ENCODE results near the gene TLCD3B. TPM values are rescaled to one million over a fixed set of nuclear protein-coding genes. Genes with fewer than 3 reads are reported as not detected.
A peak's percentile ranks its signal among the peaks of the same experiment; 100 is the strongest.

The TLCD3B gene
- polyA plus RNA-seq (2013, experiment 1 of 2), result 3.1 TPM
- polyA plus RNA-seq (2013, experiment 2 of 2), result 2.7 TPM

- WGBS, 2 experiments (ENCODE audit: insufficient coverage in 2 of 2), result 1 to 2% methylated on average over 15 to 16 of the region's 27 CpGs
- no peak within 1 kb of the TSS for H3K27ac ChIP-seq (ENCODE audit: low read depth, low read length, severe bottlenecking)
- no peaks in the 10 kb centered on the region for H3K9me3 ChIP-seq (ENCODE audit: control insufficient read depth, low read length)
- H3K36me3 ChIP-seq (ENCODE audit: control insufficient read depth, insufficient read depth, low read length), result no peaks in the 10 kb centered on the region
- H3K4me1 ChIP-seq (ENCODE audit: control insufficient read depth, insufficient read depth, low read length, poor library complexity, severe bottlenecking), result peaks cover 15% of the 10 kb centered on the region
- peak within 1 kb of the TSS; percentile 21 for H3K4me3 ChIP-seq (ENCODE audit: extremely low read depth, insufficient read depth, low read length, poor library complexity, severe bottlenecking)
Observed at GRCh38 chr16:30030841-30031413, at the start of gene TLCD3B. Gene TLCD3B (minus strand): TSS chr16:30031271. CDS start chr16:30030527, 744 bp downstream.

GRCh38 chr16:30079480-30079879, 48.4 kb upstream of the TLCD3B start:
- Histone ChIP-seq H3K9me3 (ENCODE audit: control insufficient read depth, low read length) (no peaks in the 10 kb centered on the region), H3K36me3 (ENCODE audit: control insufficient read depth, insufficient read depth, low read length) (peaks cover 76% of the 10 kb centered on the region), H3K27ac (ENCODE audit: low read depth, low read length, severe bottlenecking) (no peak overlapping the region), H3K4me3 (ENCODE audit: extremely low read depth, insufficient read depth, low read length, poor library complexity, severe bottlenecking) (no peak overlapping the region), H3K4me1 (ENCODE audit: control insufficient read depth, insufficient read depth, low read length, poor library complexity, severe bottlenecking) (peaks cover 11% of the 10 kb centered on the region)
- WGBS, 2 experiments (ENCODE audit: insufficient coverage in 2 of 2), result 92 to 95% methylated on average over 6 to 7 of the region's 7 CpGs

- peaks cover 11% of the 10 kb centered on the region for H3K4me1 ChIP-seq (ENCODE audit: control insufficient read depth, insufficient read depth, low read length, poor library complexity, severe bottlenecking)
- WGBS, 2 experiments (ENCODE audit: insufficient coverage in 2 of 2), result 93 to 97% methylated on average over 7 of the region's 7 CpGs
- no peak overlapping the region for H3K4me3 ChIP-seq (ENCODE audit: extremely low read depth, insufficient read depth, low read length, poor library complexity, severe bottlenecking)
- no peak overlapping the region for H3K27ac ChIP-seq (ENCODE audit: low read depth, low read length, severe bottlenecking)
- H3K9me3 ChIP-seq (ENCODE audit: control insufficient read depth, low read length), result no peaks in the 10 kb centered on the region
- H3K36me3 ChIP-seq (ENCODE audit: control insufficient read depth, insufficient read depth, low read length), result peaks cover 68% of the 10 kb centered on the region
Observed at GRCh38 chr16:30078744-30079143, 47.7 kb upstream of the TLCD3B start.

- Histone ChIP-seq H3K4me3 (ENCODE audit: extremely low read depth, insufficient read depth, low read length, poor library complexity, severe bottlenecking) (no peak overlapping the region), H3K9me3 (ENCODE audit: control insufficient read depth, low read length) (no peaks in the 10 kb centered on the region), H3K27ac (ENCODE audit: low read depth, low read length, severe bottlenecking) (no peak overlapping the region), H3K4me1 (ENCODE audit: control insufficient read depth, insufficient read depth, low read length, poor library complexity, severe bottlenecking) (peaks cover 11% of the 10 kb centered on the region), H3K36me3 (ENCODE audit: control insufficient read depth, insufficient read depth, low read length) (peaks cover 63% of the 10 kb centered on the region)
- WGBS, 2 experiments (ENCODE audit: insufficient coverage in 2 of 2), result 92 to 98% methylated on average over 6 of the region's 6 CpGs
Observed at GRCh38 chr16:30077656-30078055, 46.6 kb upstream of the TLCD3B start.

GRCh38 chr16:30076276-30076791, 45.3 kb upstream of the TLCD3B start:
- Histone ChIP-seq H3K27ac (ENCODE audit: low read depth, low read length, severe bottlenecking) (peak overlapping the region; percentile 81), H3K4me1 (ENCODE audit: control insufficient read depth, insufficient read depth, low read length, poor library complexity, severe bottlenecking) (peaks cover 11% of the 10 kb centered on the region), H3K4me3 (ENCODE audit: extremely low read depth, insufficient read depth, low read length, poor library complexity, severe bottlenecking) (peak overlapping the region; percentile 95), H3K36me3 (ENCODE audit: control insufficient read depth, insufficient read depth, low read length) (peaks cover 64% of the 10 kb centered on the region), H3K9me3 (ENCODE audit: control insufficient read depth, low read length) (no peaks in the 10 kb centered on the region)
- 5 to 6% methylated on average over 31 to 32 of the region's 33 CpGs for WGBS, 2 experiments (ENCODE audit: insufficient coverage in 2 of 2)

- H3K36me3 ChIP-seq (ENCODE audit: control insufficient read depth, insufficient read depth, low read length), result peaks cover 64% of the 10 kb centered on the region
- peaks cover 11% of the 10 kb centered on the region for H3K4me1 ChIP-seq (ENCODE audit: control insufficient read depth, insufficient read depth, low read length, poor library complexity, severe bottlenecking)
- H3K27ac ChIP-seq (ENCODE audit: low read depth, low read length, severe bottlenecking), result peak within 1 kb of the TSS; percentile 81
- H3K9me3 ChIP-seq (ENCODE audit: control insufficient read depth, low read length), result no peaks in the 10 kb centered on the region
- 2 to 9% methylated on average over 37 to 60 of the region's 67 CpGs for WGBS, 2 experiments (ENCODE audit: insufficient coverage in 2 of 2)
- peak within 1 kb of the TSS; percentile 95 for H3K4me3 ChIP-seq (ENCODE audit: extremely low read depth, insufficient read depth, low read length, poor library complexity, severe bottlenecking)
Observed at GRCh38 chr16:30075503-30076275, 44.6 kb upstream of the TLCD3B start, which contains the start of gene PPP4C. Gene PPP4C (plus strand): TSS chr16:30075994. CDS start chr16:30076378, 384 bp downstream.

- Histone ChIP-seq H3K4me3 (ENCODE audit: extremely low read depth, insufficient read depth, low read length, poor library complexity, severe bottlenecking) (no peak overlapping the region), H3K36me3 (ENCODE audit: control insufficient read depth, insufficient read depth, low read length) (peaks cover 66% of the 10 kb centered on the region), H3K9me3 (ENCODE audit: control insufficient read depth, low read length) (no peaks in the 10 kb centered on the region), H3K27ac (ENCODE audit: low read depth, low read length, severe bottlenecking) (no peak overlapping the region), H3K4me1 (ENCODE audit: control insufficient read depth, insufficient read depth, low read length, poor library complexity, severe bottlenecking) (peaks cover 24% of the 10 kb centered on the region)
Observed at GRCh38 chr16:30070490-30070889, 39.4 kb upstream of the TLCD3B start.

- Histone ChIP-seq H3K4me1 (ENCODE audit: control insufficient read depth, insufficient read depth, low read length, poor library complexity, severe bottlenecking) (peaks cover 22% of the 10 kb centered on the region), H3K36me3 (ENCODE audit: control insufficient read depth, insufficient read depth, low read length) (peaks cover 66% of the 10 kb centered on the region), H3K27ac (ENCODE audit: low read depth, low read length, severe bottlenecking) (no peak overlapping the region), H3K4me3 (ENCODE audit: extremely low read depth, insufficient read depth, low read length, poor library complexity, severe bottlenecking) (no peak overlapping the region), H3K9me3 (ENCODE audit: control insufficient read depth, low read length) (no peaks in the 10 kb centered on the region)
- WGBS, 2 experiments (ENCODE audit: insufficient coverage in 2 of 2), result 96% methylated on average over 22 to 27 of the region's 31 CpGs
Observed at GRCh38 chr16:30069611-30070462, 38.8 kb upstream of the TLCD3B start.

- peaks cover 66% of the 10 kb centered on the region for H3K36me3 ChIP-seq (ENCODE audit: control insufficient read depth, insufficient read depth, low read length)
- no peaks in the 10 kb centered on the region for H3K9me3 ChIP-seq (ENCODE audit: control insufficient read depth, low read length)
- WGBS, 2 experiments (ENCODE audit: insufficient coverage in 2 of 2), result 95 to 100% methylated on average over 12 to 14 of the region's 17 CpGs
- H3K4me1 ChIP-seq (ENCODE audit: control insufficient read depth, insufficient read depth, low read length, poor library complexity, severe bottlenecking), result peaks cover 22% of the 10 kb centered on the region
- H3K4me3 ChIP-seq (ENCODE audit: extremely low read depth, insufficient read depth, low read length, poor library complexity, severe bottlenecking), result no peak overlapping the region
- H3K27ac ChIP-seq (ENCODE audit: low read depth, low read length, severe bottlenecking), result no peak overlapping the region
Observed at GRCh38 chr16:30068750-30069610, 37.9 kb upstream of the TLCD3B start.

GRCh38 chr16:30068333-30068732, 37.3 kb upstream of the TLCD3B start:
- 96 to 99% methylated on average over 7 to 9 of the region's 9 CpGs for WGBS, 2 experiments (ENCODE audit: insufficient coverage in 2 of 2)
- Histone ChIP-seq H3K36me3 (ENCODE audit: control insufficient read depth, insufficient read depth, low read length) (peaks cover 66% of the 10 kb centered on the region), H3K27ac (ENCODE audit: low read depth, low read length, severe bottlenecking) (no peak overlapping the region), H3K4me3 (ENCODE audit: extremely low read depth, insufficient read depth, low read length, poor library complexity, severe bottlenecking) (no peak overlapping the region), H3K9me3 (ENCODE audit: control insufficient read depth, low read length) (no peaks in the 10 kb centered on the region), H3K4me1 (ENCODE audit: control insufficient read depth, insufficient read depth, low read length, poor library complexity, severe bottlenecking) (peaks cover 28% of the 10 kb centered on the region)
